DMS153 treated with DMSO at 0.1 percent for 48 hours (cell line): ENCODE data around the gene PPM1F.
A peak's percentile ranks its signal among the peaks of the same experiment; 100 is the strongest.
"Not testable (repeated sequence)": the region's sequence is repeated elsewhere in the genome, so short reads cannot be mapped to it uniquely, and the experiment has no call there.

Experiments
- DNase-seq: peaks from one replicate; lab custom pipeline; 2025; ENCODE audit not compliant: unreplicated experiment; lab: John Stamatoyannopoulos, UW

PPM1F gene

GRCh38 chr22:21942407-21943343 is 10.0 kb downstream of the PPM1F start:
- DNase-seq, result no peak

- DNase-seq, result no peak
Measured at GRCh38 chr22:21941921-21942320, 10.7 kb downstream of the PPM1F start.

- no peak for DNase-seq
Measured at GRCh38 chr22:21940521-21940920, 12.1 kb downstream of the PPM1F start.

GRCh38 chr22:21939935-21940334 is 12.7 kb downstream of the PPM1F start:
- DNase-seq, result not testable (repeated sequence)

GRCh38 chr22:21939461-21939913 is 13.2 kb downstream of the PPM1F start:
- no peak for DNase-seq

GRCh38 chr22:21938906-21939305 is 13.7 kb downstream of the PPM1F start:
- no peak for DNase-seq

GRCh38 chr22:21938071-21938822 is 14.4 kb downstream of the PPM1F start:
- peak; percentile 85 for DNase-seq

- no peak for DNase-seq
Measured at GRCh38 chr22:21937821-21938070, 14.9 kb downstream of the PPM1F start.

GRCh38 chr22:21937041-21937820 is 15.4 kb downstream of the PPM1F start:
- DNase-seq, result no peak

- no peak for DNase-seq
Measured at GRCh38 chr22:21936151-21936775, 16.4 kb downstream of the PPM1F start.

- DNase-seq, result no peak
Measured at GRCh38 chr22:21933910-21934309, 18.7 kb downstream of the PPM1F start.

GRCh38 chr22:21933413-21933812 is 19.2 kb downstream of the PPM1F start:
- no peak for DNase-seq

GRCh38 chr22:21932347-21932746 is 20.3 kb downstream of the PPM1F start:
- DNase-seq, result no peak

GRCh38 chr22:21931056-21931455 is 21.6 kb downstream of the PPM1F start:
- no peak for DNase-seq

- DNase-seq, result no peak
Measured at GRCh38 chr22:21929253-21929652, 23.4 kb downstream of the PPM1F start.

GRCh38 chr22:21928048-21928447 is 24.6 kb downstream of the PPM1F start:
- DNase-seq, result no peak

GRCh38 chr22:21927174-21927823 is 25.3 kb downstream of the PPM1F start:
- DNase-seq, result no peak

GRCh38 chr22:21926728-21927127 is 25.9 kb downstream of the PPM1F start:
- DNase-seq, result no peak

- DNase-seq, result no peak
Measured at GRCh38 chr22:21923163-21923561, 29.5 kb downstream of the PPM1F start.

GRCh38 chr22:21922370-21923162 is 30.1 kb downstream of the PPM1F start:
- DNase-seq, result no peak
